AG09319 (cell line): ENCODE data around the gene P2RY2.

ENCODE experiments used
- DNase-seq: peaks from one replicate; pipeline ENCODE4 v3.0.0-alpha.2; 2010; ENCODE audit warnings: low read depth; ENCODE audit errors: extremely low read depth
- TF ChIP-seq, protein P1 (sequence below): IDR thresholded peaks from 2 replicates; pipeline ENCODE4 v1.5.1; 2011; ENCODE audit warnings: low read depth, mild to moderate bottlenecking, inconsistent platforms, low read length, moderate library complexity

Gene P2RY2

DNA sequence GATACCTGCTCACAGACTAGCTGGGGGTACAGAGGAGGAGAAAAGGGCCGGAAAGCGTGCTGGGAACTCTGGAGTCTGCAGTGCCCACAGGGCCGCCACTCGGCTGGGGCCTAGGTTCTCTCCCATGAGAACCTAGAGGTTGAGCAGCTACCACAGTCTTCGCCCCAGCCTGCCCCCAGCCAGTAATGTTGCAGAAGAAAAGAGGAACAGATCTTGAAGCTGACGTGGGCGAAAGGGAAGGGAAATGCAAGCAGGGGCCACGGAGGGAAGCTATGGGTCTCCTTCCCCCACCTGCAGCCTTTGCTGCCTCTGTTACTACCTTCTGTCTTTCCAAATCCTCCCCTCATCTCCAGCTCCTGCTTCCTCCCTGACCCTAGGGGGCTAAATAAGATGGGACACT is 28.8 kb upstream of the P2RY2 start:
- DNase-seq: no peak
- TF ChIP-seq, protein P1, sequence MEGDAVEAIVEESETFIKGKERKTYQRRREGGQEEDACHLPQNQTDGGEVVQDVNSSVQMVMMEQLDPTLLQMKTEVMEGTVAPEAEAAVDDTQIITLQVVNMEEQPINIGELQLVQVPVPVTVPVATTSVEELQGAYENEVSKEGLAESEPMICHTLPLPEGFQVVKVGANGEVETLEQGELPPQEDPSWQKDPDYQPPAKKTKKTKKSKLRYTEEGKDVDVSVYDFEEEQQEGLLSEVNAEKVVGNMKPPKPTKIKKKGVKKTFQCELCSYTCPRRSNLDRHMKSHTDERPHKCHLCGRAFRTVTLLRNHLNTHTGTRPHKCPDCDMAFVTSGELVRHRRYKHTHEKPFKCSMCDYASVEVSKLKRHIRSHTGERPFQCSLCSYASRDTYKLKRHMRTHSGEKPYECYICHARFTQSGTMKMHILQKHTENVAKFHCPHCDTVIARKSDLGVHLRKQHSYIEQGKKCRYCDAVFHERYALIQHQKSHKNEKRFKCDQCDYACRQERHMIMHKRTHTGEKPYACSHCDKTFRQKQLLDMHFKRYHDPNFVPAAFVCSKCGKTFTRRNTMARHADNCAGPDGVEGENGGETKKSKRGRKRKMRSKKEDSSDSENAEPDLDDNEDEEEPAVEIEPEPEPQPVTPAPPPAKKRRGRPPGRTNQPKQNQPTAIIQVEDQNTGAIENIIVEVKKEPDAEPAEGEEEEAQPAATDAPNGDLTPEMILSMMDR: no peak

DNA sequence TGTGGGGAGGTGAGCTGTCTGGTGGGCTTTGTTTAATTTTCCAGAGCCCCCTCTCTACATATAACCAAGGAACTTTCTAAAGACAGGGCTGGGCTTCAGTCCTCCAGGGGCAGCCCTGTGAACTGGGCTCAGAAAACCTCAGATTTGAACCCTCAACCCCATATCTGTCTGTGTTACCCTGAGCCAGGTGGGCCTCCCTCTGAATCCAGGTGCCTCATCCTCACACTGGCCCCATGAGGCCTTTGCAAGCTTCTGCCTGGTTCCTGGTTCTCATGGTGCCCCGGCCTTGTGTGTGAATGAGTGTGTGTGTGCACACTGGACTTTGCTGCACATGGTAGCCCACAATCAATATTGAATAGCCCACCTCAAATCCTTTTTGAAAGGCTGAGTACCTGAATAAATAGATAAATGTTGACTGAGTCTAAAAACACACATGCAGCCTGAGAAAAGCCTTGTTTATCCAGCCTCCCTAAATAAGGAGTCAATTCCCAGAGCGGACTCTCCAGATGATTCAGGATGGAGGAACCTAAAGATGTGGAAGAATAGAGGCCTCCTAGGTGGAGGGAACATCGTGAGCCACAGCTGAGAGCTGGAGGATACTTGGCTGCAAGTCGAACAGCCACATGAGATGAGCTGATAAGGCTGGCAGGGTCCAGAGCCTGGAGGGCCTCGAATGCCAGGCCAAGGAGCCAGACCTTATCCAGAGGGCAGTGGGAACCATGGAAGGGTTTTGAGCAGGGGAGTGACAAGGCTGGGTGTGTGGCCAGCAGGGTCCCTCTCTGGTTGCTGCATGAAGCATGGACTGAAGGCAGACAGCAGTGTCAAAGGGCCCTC is 28.1 kb upstream of the P2RY2 start:
- TF ChIP-seq, protein P1: no peak
- no peak for DNase-seq

DNA sequence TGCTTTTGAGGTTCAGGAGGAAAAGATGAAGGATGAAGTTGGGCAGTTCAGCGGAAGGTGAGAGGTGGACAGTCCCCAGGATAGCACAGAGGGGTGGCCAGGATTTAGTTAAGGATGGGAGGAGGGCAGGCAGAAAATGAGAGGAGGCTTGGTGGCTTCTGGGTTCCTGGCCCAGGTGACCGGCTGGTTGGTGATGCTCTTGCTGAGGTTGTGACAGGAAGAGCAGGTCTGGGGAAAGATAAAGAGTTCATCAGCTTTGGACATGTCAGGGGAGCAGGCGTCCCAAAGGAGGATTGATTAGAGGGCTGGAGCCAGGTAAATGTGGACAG is 27.6 kb upstream of the P2RY2 start:
- TF ChIP-seq, protein P1: no peak
- DNase-seq: no peak

DNA sequence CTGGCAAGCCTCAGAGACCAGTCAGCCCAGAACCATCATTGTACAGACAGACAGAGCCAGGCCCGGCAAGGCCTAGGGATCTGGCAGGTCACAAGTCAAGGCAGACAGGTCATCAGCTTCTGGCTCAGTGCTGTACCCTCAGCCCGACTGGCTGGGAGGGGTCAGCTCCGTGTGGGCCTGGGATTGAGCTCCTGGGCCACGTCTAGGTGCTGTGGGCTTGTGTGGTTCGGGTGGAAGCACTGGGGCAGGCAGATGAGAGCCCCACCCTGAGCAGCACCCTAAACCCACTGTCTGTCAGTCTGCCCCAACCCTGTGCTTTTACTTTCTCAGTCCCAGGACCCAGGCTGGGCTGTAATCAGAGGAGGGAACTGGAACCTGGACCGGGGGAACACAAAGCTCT is 26.9 kb upstream of the P2RY2 start:
- TF ChIP-seq, protein P1: no peak
- DNase-seq: no peak

DNA sequence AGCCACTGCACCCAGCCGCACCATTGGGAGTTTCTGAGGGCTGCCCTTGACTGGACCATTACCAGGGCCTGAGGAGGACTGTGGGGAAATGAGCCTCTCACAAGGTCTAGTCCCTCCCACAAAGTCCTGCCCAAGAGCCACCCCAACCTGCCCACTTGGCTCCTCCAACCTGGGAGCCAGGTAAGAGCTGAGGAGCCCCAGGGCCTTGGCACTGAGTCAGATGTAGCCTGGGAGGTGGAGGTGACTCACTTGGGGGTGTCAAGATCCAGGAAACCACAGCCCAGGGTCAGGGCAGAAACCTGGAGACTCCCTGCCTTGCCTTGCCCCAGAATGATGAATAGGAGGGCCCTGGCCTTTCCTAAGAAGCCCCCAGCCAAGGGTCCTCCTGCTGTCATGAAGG is 25.8 kb upstream of the P2RY2 start:
- TF ChIP-seq, protein P1: no peak

DNA sequence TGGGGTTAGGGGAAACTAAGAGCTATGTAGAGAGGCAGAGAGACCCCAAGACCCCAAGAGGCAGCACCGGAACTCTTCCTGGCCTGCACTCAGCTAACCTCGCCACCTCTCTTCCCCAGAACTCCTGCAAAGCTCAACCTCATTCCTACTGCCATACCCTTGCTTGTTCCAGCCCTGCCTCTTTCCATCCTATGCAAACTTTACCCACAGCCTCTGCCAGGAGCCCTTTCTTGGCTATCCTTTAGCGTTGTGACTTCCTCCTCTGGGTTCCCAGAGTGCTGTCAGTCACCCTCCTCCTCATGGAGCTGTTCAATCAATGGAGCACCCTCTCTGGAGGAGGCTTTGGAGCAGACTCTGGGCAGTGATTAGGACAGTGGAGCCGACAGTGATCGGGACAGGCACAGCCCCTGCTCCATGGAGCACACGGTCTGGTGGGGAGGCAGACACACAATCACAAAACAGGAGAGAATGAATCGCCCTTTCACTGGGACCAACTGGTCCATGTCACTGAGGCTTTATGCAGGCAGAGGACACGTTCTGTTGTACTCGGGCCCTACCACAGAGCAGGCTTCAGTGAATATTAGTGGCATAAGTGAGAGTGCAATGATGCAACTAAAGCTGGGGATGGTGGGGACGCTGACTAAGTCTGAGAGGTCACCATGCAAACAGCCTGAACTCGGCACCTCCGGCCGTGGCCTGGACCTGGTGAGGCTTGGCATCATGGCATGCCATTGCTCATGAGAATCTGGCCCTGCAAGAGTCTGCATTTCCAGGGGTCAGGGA is 24.6 kb upstream of the P2RY2 start:
- TF ChIP-seq, protein P1: no peak
- DNase-seq: no peak

More for the DNA sequence above, 25.8 kb upstream of the P2RY2 start:
- no peak for DNase-seq

DNA sequence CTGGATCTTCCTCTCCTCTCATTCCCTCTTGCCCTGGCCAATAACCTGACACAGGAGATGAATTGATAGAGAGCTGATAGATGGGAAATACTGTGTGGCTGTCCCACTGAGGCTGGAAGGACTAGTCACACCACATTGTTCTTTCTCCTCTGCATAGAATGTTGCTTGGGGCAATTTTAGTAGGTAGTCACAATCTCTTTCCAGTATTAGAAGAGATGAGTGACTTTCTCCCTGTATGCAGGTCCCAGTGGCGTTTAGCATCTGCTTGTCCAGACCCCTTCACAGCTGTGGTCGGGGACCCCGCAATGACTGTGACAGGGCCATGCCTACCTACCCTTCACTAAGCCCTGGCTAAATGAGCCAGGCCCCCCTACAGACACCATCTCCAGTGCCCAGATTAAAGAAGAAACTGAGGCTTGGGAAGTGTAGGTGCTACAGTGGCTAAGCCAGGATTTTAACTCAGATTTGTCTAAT is 24.0 kb upstream of the P2RY2 start:
- TF ChIP-seq, protein P1: no peak
- DNase-seq: no peak
